ENCODE data around the gene SGTA.

The SGTA gene

GRCh38 chr19:2754659-2755447, 28.2 kb downstream of the SGTA start:
- Histone ChIP-seq H3K4me2 (ENCODE audit: low read length) (no peak overlapping the region), H3K36me3 (ENCODE audit: insufficient read depth, low read length) (peaks cover 45% of the 10 kb centered on the region), H3K9me3 (replicated peaks; ENCODE audit: low read length) (no peaks in the 10 kb centered on the region), H3K9ac (ENCODE audit: low read depth, low read length) (no peak overlapping the region), H3K4me1 (ENCODE audit: control insufficient read depth, insufficient read depth, low read length) (no peaks in the 10 kb centered on the region), H3K27me3 (ENCODE audit: control insufficient read depth, insufficient read depth, low read length) (no peaks in the 10 kb centered on the region), H3K4me3 (ENCODE audit: low read length) (no peak overlapping the region)

DNA sequence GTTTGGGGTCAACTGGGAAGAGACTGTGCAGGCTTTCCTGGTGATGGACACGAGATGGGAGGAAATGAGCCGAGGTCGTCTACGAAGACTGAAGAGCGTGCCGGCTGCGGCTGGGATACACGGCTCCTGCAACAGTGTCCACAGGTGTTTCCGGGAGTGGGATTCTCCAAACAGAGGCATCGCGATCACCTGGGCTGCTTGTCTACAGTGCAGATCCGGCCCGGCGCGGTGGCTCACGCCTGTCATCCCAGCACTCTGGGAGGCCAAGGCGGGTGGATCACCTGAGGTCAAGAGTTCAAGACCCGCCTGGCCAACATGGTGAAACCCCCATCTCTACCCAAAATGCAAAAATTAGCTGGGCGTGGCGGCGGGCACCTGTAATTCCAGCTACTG, 31.6 kb downstream of the SGTA start:
- Histone ChIP-seq H3K4me2 (ENCODE audit: low read length) (no peak overlapping the region), H3K9ac (ENCODE audit: low read depth, low read length) (no peak overlapping the region), H3K27me3 (ENCODE audit: control insufficient read depth, insufficient read depth, low read length) (no peaks in the 10 kb centered on the region), H3K4me3 (ENCODE audit: low read length) (no peak overlapping the region), H3K36me3 (ENCODE audit: insufficient read depth, low read length) (peaks cover 28% of the 10 kb centered on the region), H3K4me1 (ENCODE audit: control insufficient read depth, insufficient read depth, low read length) (no peaks in the 10 kb centered on the region), H3K9me3 (replicated peaks; ENCODE audit: low read length) (no peaks in the 10 kb centered on the region)

DNA sequence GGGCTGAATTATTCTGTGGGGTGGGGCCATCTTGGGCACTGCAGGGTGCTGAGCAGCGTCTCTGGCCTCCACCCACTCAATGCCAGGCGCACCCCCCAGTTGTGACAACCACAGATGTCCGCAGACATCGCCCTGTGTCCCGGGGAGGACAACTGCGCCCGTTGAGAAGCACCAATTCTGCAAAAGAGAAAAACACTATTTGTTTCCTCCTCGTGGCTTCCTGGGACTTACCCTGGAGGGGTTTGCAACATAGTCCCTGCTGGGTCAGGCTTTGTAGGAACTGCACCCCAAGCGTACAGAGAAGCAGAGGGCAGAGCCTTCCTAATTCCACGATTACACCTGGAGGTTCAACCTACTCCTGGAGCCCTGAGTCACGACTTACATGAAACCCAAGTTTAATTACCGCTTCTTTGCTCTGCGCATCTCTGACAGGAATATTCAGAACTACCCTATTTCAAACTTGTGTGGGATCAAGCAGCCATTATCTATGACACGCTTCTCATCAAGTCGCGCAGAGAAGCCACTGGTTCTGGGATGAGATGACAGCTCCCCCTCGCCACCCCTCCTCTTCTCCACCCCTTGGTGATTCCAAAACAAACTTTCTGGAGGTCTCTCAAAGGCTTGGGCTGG, 32.1 kb downstream of the SGTA start:
- H3K9me3 ChIP-seq (replicated peaks; ENCODE audit: low read length): no peaks in the 10 kb centered on the region
- no peaks in the 10 kb centered on the region for H3K4me1 ChIP-seq (ENCODE audit: control insufficient read depth, insufficient read depth, low read length)
- no peak overlapping the region for H3K9ac ChIP-seq (ENCODE audit: low read depth, low read length)
- no peak overlapping the region for H3K4me2 ChIP-seq (ENCODE audit: low read length)
- H3K27me3 ChIP-seq (ENCODE audit: control insufficient read depth, insufficient read depth, low read length): peaks cover 3% of the 10 kb centered on the region
- H3K36me3 ChIP-seq (ENCODE audit: insufficient read depth, low read length): peaks cover 27% of the 10 kb centered on the region
- H3K4me3 ChIP-seq (ENCODE audit: low read length): no peak overlapping the region

DNA sequence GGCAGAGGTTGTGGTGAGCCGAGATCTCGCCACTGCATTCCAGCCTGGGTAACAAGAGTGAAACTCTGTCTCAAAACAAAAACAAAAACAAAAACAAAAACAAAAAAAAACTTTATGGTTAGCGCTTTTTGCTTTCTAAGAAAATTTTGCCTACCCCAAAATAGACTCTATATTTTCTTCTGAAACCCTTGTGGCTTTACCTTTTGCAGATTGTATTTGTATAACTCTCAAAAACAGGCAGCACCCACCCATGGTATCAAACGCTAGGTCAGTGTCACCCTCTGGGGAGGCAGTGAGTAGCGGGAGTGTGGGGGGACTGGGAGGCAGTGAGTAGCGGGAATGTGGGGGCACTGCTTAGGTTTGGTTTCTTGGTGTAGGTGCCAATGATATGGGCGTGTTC, 35.7 kb downstream of the SGTA start:
- Histone ChIP-seq H3K4me1 (ENCODE audit: control insufficient read depth, insufficient read depth, low read length) (no peaks in the 10 kb centered on the region), H3K27me3 (ENCODE audit: control insufficient read depth, insufficient read depth, low read length) (peaks cover 13% of the 10 kb centered on the region), H3K4me3 (ENCODE audit: low read length) (no peak overlapping the region), H3K4me2 (ENCODE audit: low read length) (no peak overlapping the region), H3K36me3 (ENCODE audit: insufficient read depth, low read length) (no peaks in the 10 kb centered on the region), H3K9me3 (replicated peaks; ENCODE audit: low read length) (no peaks in the 10 kb centered on the region), H3K9ac (ENCODE audit: low read depth, low read length) (no peak overlapping the region)

DNA sequence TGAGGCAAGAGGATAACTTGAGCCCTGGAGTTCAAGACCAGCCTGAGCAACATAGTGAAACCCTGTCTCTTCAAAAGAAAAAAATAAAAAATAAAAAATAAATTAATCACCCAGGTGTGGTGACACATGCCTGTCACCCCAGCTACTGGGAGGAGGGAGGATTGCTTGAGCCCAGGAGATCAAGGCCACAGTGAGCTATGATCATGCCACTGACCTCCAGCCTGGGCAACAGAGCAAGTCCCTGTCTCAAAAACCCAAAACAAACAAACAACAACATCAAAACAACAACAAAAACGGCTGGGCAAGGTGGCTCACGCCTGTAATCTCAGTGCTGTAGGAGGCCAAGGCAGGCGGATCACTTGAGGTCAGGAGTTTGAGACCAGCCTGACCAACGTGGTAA, 39.0 kb downstream of the SGTA start:
- no peak overlapping the region for H3K4me3 ChIP-seq (ENCODE audit: low read length)
- H3K36me3 ChIP-seq (ENCODE audit: insufficient read depth, low read length): no peaks in the 10 kb centered on the region
- H3K9me3 ChIP-seq (replicated peaks; ENCODE audit: low read length): no peaks in the 10 kb centered on the region
- peaks cover 13% of the 10 kb centered on the region for H3K27me3 ChIP-seq (ENCODE audit: control insufficient read depth, insufficient read depth, low read length)
- no peak overlapping the region for H3K4me2 ChIP-seq (ENCODE audit: low read length)
- H3K4me1 ChIP-seq (ENCODE audit: control insufficient read depth, insufficient read depth, low read length): peaks cover 2% of the 10 kb centered on the region
- H3K9ac ChIP-seq (ENCODE audit: low read depth, low read length): no peak overlapping the region

DNA sequence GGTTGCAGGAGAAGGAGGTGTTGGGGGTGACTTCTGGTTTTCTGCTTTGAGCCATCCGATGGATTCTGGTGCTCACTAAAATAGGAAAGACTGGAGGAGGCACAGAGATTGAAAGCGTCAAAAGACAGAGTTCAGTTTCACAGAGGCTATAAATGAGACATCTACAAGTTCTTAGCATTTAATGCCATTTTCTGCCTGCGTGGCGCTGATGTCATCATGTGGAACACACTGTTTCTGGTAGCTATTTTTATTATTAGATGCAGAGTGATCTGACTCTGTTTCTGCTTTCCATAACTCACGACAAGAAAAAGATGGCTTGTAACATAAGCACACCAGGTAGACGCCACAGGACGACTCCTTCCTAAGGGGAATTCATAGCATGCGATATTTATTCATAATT, 40.0 kb downstream of the SGTA start:
- peaks cover 13% of the 10 kb centered on the region for H3K27me3 ChIP-seq (ENCODE audit: control insufficient read depth, insufficient read depth, low read length)
- H3K9me3 ChIP-seq (replicated peaks; ENCODE audit: low read length): no peaks in the 10 kb centered on the region
- no peak overlapping the region for H3K4me3 ChIP-seq (ENCODE audit: low read length)
- H3K9ac ChIP-seq (ENCODE audit: low read depth, low read length): no peak overlapping the region
- H3K4me1 ChIP-seq (ENCODE audit: control insufficient read depth, insufficient read depth, low read length): peaks cover 4% of the 10 kb centered on the region
- no peaks in the 10 kb centered on the region for H3K36me3 ChIP-seq (ENCODE audit: insufficient read depth, low read length)
- no peak overlapping the region for H3K4me2 ChIP-seq (ENCODE audit: low read length)

GRCh38 chr19:2740314-2740656, 42.8 kb downstream of the SGTA start:
- Histone ChIP-seq H3K4me1 (ENCODE audit: control insufficient read depth, insufficient read depth, low read length) (peaks cover 4% of the 10 kb centered on the region), H3K9me3 (replicated peaks; ENCODE audit: low read length) (no peaks in the 10 kb centered on the region), H3K4me2 (ENCODE audit: low read length) (peak overlapping the region; percentile 38), H3K4me3 (ENCODE audit: low read length) (no peak overlapping the region), H3K27me3 (ENCODE audit: control insufficient read depth, insufficient read depth, low read length) (peaks cover 10% of the 10 kb centered on the region), H3K36me3 (ENCODE audit: insufficient read depth, low read length) (peaks cover 16% of the 10 kb centered on the region), H3K9ac (ENCODE audit: low read depth, low read length) (no peak overlapping the region)

DNA sequence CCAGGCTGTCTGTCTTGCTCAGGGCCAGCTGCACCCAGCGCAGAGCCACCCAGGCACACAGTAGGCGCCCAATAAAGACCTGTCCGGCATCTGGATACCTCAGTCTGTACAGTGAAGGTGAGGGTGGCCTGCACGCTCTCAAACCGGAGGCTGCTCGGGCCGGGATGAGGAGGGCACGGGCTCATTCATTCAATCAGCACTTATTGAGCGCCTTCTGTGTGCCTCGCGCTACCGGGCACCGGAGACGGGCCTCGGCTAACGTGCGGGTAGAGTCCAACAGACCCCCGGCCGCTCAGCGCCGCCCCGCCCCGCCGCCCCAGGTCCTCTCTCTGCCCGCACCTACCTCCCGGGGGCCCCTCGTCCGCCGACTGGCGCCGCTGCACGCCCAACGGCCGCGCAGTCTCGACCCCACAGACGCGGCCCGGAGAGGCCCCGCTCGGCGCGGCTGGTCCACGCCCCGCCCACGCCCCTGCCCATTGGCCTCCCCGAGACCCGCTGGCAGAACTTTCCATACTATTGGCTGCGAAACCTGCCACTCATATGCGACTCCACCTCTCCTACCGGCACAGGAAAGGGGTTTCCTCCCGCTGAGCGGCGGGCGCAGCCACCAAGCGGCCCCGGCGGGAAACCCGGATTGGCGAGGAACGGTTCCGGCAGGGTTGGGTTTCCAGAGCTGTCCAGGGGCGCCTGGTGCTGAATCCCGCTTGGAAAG, 43.3 kb downstream of the SGTA start, which contains the start of gene SLC39A3:
Gene SLC39A3, minus strand, starts transcription at position 416 of the 712 bp plus-strand sequence. CDS start 2,760 bp downstream, outside the sequence.
- Histone ChIP-seq H3K4me1 (ENCODE audit: control insufficient read depth, insufficient read depth, low read length) (peaks cover 4% of the 10 kb centered on the region), H3K9me3 (replicated peaks; ENCODE audit: low read length) (no peaks in the 10 kb centered on the region), H3K9ac (ENCODE audit: low read depth, low read length) (peak within 1 kb of the TSS; percentile 89), H3K4me3 (ENCODE audit: low read length) (peak within 1 kb of the TSS; percentile 97), H3K27me3 (ENCODE audit: control insufficient read depth, insufficient read depth, low read length) (peaks cover 9% of the 10 kb centered on the region), H3K4me2 (ENCODE audit: low read length) (peak within 1 kb of the TSS; percentile 90), H3K36me3 (ENCODE audit: insufficient read depth, low read length) (peaks cover 16% of the 10 kb centered on the region)

GRCh38 chr19:2736550-2737190, 46.4 kb downstream of the SGTA start:
- no peaks in the 10 kb centered on the region for H3K9me3 ChIP-seq (replicated peaks; ENCODE audit: low read length)
- H3K4me2 ChIP-seq (ENCODE audit: low read length): no peak overlapping the region
- no peak overlapping the region for H3K4me3 ChIP-seq (ENCODE audit: low read length)
- H3K27me3 ChIP-seq (ENCODE audit: control insufficient read depth, insufficient read depth, low read length): no peaks in the 10 kb centered on the region
- peaks cover 16% of the 10 kb centered on the region for H3K36me3 ChIP-seq (ENCODE audit: insufficient read depth, low read length)
- no peak overlapping the region for H3K9ac ChIP-seq (ENCODE audit: low read depth, low read length)
- peaks cover 4% of the 10 kb centered on the region for H3K4me1 ChIP-seq (ENCODE audit: control insufficient read depth, insufficient read depth, low read length)

DNA sequence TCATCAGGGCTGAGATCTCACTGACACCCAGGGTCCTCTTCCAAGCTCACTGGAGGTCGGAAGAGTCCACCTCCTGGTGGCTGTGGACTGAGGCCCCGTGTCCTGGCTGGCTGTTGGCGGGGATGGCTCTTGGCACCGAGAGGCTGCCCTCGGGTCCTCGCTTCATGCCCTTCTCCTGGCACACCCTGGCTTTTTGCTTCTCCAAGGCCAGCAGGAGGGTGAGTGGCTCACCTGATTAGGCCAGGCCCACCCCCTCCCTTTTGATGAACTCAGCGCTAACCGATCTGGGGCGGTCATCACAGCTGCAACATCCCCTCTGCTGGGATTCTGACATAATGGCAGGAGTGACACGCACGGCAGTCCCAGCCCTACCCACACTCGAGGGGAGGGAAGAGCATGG, 47.7 kb downstream of the SGTA start:
- no peaks in the 10 kb centered on the region for H3K9me3 ChIP-seq (replicated peaks; ENCODE audit: low read length)
- H3K27me3 ChIP-seq (ENCODE audit: control insufficient read depth, insufficient read depth, low read length): no peaks in the 10 kb centered on the region
- H3K4me2 ChIP-seq (ENCODE audit: low read length): no peak overlapping the region
- peaks cover 16% of the 10 kb centered on the region for H3K36me3 ChIP-seq (ENCODE audit: insufficient read depth, low read length)
- H3K4me1 ChIP-seq (ENCODE audit: control insufficient read depth, insufficient read depth, low read length): peaks cover 4% of the 10 kb centered on the region
- H3K9ac ChIP-seq (ENCODE audit: low read depth, low read length): no peak overlapping the region
- no peak overlapping the region for H3K4me3 ChIP-seq (ENCODE audit: low read length)

GRCh38 chr19:2734589-2735288, 48.3 kb downstream of the SGTA start:
- H3K36me3 ChIP-seq (ENCODE audit: insufficient read depth, low read length): peaks cover 16% of the 10 kb centered on the region
- H3K4me3 ChIP-seq (ENCODE audit: low read length): no peak overlapping the region
- no peak overlapping the region for H3K4me2 ChIP-seq (ENCODE audit: low read length)

More at GRCh38 chr19:2734589-2735288, 48.3 kb downstream of the SGTA start:
- Histone ChIP-seq H3K4me1 (ENCODE audit: control insufficient read depth, insufficient read depth, low read length) (peaks cover 4% of the 10 kb centered on the region), H3K9me3 (replicated peaks; ENCODE audit: low read length) (no peaks in the 10 kb centered on the region), H3K9ac (ENCODE audit: low read depth, low read length) (no peak overlapping the region), H3K27me3 (ENCODE audit: control insufficient read depth, insufficient read depth, low read length) (no peaks in the 10 kb centered on the region)
